K562 (cell line): Measurements from ENCODE around the gene NEUROD4. TPM values are rescaled to one million over a fixed set of nuclear protein-coding genes. Genes with fewer than 3 reads are reported as not detected.

Source experiments
- MAZ ChIP-seq, 2 experiments: fragments of 450-650 bp in 1 of 2; sonication (generic) in 1 of 2; formaldehyde crosslinking; IDR thresholded peaks in 1 of 2; conservative IDR thresholded peaks in 1 of 2; 2 replicates each; pipeline versions ENCODE4 v1.4.0 to v1.5.0; 2020; ENCODE audit warnings: mild to moderate bottlenecking in 1 of 2, missing genetic modification reagents in 1 of 2
- RB1 ChIP-seq: fragments of 450-650 bp; IDR thresholded peaks from 2 replicates; pipeline ENCODE4 v1.6.1; 2017; ENCODE audit warnings: low read depth, mild to moderate bottlenecking
- SPI1 ChIP-seq: IDR thresholded peaks from 2 replicates; pipeline ENCODE4 v1.6.1; 2011; ENCODE audit warnings: low read depth, low read length, control low read depth, borderline replicate concordance
- ZNF707 ChIP-seq: fragments of 250-450 bp; sonication (Bioruptor Pico); conservative IDR thresholded peaks from 2 replicates; pipeline ENCODE4 v1.8.0; 2022; ENCODE audit warnings: inconsistent platforms, mild to moderate bottlenecking, moderate library complexity
- polyA plus RNA-seq, 8 experiments: library from polyadenylated mRNA; depleted of rRNA in 4 of 8; stranded (reverse) in 5 of 8; unstranded in 3 of 8; fragments of >200 nt; fragmentation: Nextera tagmentation in 2 of 8; fragmentation: Illumina TruSeq in 1 of 8; extraction: Ambion mirVana in 2 of 8; extraction: Trizol in 1 of 8; gene quantifications; 2 replicates each; pipeline versions ENCODE4 v1.2.1 to v1.2.3, GENCODE V29; 2011 to 2014; ENCODE audit warnings: inconsistent platforms in 1 of 8, missing spikeins in 1 of 8
- total RNA-seq, 7 experiments: library from RNA; depleted of rRNA in 6 of 7; stranded (reverse); fragments of >200 nt in 6 of 7; fragmentation: Illumina TruSeq in 2 of 7; extraction: Trizol in 2 of 7; gene quantifications; 2 replicates each; pipeline versions ENCODE4 v1.2.1 to v1.2.3, GENCODE V29; 2011 to 2021; ENCODE audit warnings: low replicate concordance in 1 of 7
- TF ChIP-seq, protein P1 (sequence below): IDR thresholded peaks from 3 replicates; pipeline ENCODE4 v1.6.1; 2011; ENCODE audit warnings: borderline replicate concordance, mild to moderate bottlenecking; ENCODE audit not compliant: insufficient read length, insufficient read depth
- TF ChIP-seq, protein P2 (sequence below): fragments of 450-650 bp; IDR thresholded peaks from 2 replicates; pipeline ENCODE4 v1.6.1; 2016; ENCODE audit warnings: low read depth

Gene NEUROD4
- total and polyA plus RNA-seq, 9 of the 15 experiments (the other 6 are each of a cell fraction or from before 2014, with no cell fraction given), result not detected

DNA sequence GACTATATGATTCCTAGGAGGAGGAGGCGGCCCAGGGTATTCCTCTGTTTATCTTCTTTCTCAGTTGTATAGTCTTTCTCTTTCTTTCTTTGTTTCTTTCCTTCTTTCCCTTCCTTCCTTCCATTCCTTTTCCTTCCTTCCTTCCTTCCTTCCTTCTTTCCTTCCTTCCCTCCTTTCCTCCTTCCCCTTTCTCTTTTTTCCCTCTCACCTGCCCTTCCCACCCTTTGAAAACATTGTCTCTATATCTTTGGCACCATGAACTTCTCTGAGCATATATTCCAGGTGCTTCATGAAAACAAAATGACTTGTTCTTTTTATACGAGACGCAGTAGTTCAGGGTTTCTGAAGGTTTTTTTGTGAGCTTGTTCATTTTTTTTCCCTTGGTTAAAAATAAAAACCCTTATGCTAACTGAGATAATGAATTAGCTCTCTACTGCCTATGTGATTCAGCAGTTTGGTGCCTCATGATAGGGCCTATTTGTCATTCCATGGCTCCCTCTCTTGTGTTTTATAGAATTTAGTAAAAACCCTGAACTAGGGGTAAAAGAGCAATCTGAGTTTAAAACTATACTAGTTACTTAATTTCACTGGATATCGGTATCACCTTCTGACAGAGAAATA lies 32.1 kb upstream of the NEUROD4 start (continued):
- TF ChIP-seq RB1 (no peak), ZNF707 (CRISPR knock-in tag) (no peak), MAZ (CRISPR knock-in tag; conservative IDR thresholded peaks at IDR 0.05 in 1 of 2, IDR thresholded peaks at IDR 0.05 in 1 of 2) (no peak), SPI1 (no peak)
- TF ChIP-seq, protein P1, sequence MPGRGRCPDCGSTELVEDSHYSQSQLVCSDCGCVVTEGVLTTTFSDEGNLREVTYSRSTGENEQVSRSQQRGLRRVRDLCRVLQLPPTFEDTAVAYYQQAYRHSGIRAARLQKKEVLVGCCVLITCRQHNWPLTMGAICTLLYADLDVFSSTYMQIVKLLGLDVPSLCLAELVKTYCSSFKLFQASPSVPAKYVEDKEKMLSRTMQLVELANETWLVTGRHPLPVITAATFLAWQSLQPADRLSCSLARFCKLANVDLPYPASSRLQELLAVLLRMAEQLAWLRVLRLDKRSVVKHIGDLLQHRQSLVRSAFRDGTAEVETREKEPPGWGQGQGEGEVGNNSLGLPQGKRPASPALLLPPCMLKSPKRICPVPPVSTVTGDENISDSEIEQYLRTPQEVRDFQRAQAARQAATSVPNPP, result no peak
- TF ChIP-seq, protein P2, sequence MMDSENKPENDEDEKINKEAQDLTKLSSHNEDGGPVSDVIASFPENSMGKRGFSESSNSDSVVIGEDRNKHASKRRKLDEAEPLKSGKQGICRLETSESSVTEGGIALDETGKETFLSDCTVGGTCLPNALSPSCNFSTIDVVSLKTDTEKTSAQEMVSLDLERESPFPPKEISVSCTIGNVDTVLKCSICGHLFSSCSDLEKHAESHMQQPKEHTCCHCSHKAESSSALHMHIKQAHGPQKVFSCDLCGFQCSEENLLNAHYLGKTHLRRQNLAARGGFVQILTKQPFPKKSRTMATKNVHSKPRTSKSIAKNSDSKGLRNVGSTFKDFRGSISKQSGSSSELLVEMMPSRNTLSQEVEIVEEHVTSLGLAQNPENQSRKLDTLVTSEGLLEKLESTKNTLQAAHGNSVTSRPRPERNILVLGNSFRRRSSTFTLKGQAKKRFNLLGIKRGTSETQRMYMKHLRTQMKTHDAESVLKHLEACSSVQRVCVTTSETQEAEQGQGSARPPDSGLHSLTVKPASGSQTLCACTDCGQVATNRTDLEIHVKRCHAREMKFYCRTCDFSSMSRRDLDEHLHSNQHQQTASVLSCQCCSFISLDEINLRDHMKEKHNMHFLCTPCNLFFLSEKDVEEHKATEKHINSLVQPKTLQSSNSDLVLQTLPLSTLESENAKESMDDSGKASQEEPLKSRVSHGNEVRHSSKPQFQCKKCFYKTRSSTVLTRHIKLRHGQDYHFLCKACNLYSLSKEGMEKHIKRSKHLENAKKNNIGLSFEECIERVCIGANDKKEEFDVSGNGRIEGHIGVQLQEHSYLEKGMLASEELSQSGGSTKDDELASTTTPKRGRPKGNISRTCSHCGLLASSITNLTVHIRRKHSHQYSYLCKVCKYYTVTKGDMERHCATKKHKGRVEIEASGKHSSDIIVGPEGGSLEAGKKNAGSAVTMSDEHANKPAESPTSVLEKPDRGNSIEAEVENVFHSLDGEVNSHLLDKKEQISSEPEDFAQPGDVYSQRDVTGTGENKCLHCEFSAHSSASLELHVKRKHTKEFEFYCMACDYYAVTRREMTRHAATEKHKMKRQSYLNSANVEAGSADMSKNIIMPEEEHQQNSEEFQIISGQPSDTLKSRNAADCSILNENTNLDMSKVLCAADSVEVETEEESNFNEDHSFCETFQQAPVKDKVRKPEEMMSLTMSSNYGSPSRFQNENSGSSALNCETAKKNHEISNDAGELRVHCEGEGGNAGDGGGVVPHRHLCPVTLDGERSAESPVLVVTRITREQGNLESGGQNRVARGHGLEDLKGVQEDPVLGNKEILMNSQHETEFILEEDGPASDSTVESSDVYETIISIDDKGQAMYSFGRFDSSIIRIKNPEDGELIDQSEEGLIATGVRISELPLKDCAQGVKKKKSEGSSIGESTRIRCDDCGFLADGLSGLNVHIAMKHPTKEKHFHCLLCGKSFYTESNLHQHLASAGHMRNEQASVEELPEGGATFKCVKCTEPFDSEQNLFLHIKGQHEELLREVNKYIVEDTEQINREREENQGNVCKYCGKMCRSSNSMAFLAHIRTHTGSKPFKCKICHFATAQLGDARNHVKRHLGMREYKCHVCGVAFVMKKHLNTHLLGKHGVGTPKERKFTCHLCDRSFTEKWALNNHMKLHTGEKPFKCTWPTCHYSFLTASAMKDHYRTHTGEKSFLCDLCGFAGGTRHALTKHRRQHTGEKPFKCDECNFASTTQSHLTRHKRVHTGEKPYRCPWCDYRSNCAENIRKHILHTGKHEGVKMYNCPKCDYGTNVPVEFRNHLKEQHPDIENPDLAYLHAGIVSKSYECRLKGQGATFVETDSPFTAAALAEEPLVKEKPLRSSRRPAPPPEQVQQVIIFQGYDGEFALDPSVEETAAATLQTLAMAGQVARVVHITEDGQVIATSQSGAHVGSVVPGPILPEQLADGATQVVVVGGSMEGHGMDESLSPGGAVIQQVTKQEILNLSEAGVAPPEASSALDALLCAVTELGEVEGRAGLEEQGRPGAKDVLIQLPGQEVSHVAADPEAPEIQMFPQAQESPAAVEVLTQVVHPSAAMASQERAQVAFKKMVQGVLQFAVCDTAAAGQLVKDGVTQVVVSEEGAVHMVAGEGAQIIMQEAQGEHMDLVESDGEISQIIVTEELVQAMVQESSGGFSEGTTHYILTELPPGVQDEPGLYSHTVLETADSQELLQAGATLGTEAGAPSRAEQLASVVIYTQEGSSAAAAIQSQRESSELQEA, result peak; percentile 26; the same call in 1 of the 2 replicates
- TF ChIP-seq, all 486 proteins: peak for 88
